Endothelial cell of umbilical vein (primary cell): ENCODE results near the gene MED13.

Experiments
- CTCF ChIP-seq, 2 donors: IDR thresholded peaks; 1 replicate in 1 of 2; 2 replicates in 1 of 2; pipeline ENCODE4 v1.5.1; 2011; ENCODE audit warnings: low read length in 2 of 2, mild to moderate bottlenecking in 2 of 2, moderate library complexity in 2 of 2, control low read depth in 1 of 2, inconsistent platforms in 1 of 2, low read depth in 1 of 2; ENCODE audit not compliant: insufficient read depth in 1 of 2; ENCODE audit errors: extremely low read depth in 1 of 2
- EZH2 ChIP-seq: IDR thresholded peaks from 2 replicates; pipeline ENCODE4 v1.6.1; 2012; ENCODE audit warnings: borderline replicate concordance, low read depth, mild to moderate bottlenecking, moderate library complexity, low read length, inconsistent platforms; ENCODE audit not compliant: severe bottlenecking
- FOS ChIP-seq: IDR thresholded peaks from 2 replicates; pipeline ENCODE4 v1.6.1; 2011; ENCODE audit warnings: mild to moderate bottlenecking, low read length, moderate library complexity, borderline replicate concordance; ENCODE audit not compliant: insufficient read depth
- GATA2 ChIP-seq: IDR thresholded peaks from 2 replicates; pipeline ENCODE4 v1.7.0; 2011; ENCODE audit warnings: low read depth, mild to moderate bottlenecking, moderate library complexity, mixed read lengths, low read length; ENCODE audit not compliant: insufficient read length, insufficient read depth
- JUN ChIP-seq: IDR thresholded peaks from 2 replicates; pipeline ENCODE4 v1.6.1; 2011; ENCODE audit warnings: borderline replicate concordance, low read depth; ENCODE audit not compliant: insufficient read length, insufficient read depth
- MAX ChIP-seq: IDR thresholded peaks from 2 replicates; pipeline ENCODE4 v1.6.1; 2011; ENCODE audit not compliant: insufficient read depth, insufficient read length
- MYC ChIP-seq: IDR thresholded peaks from one replicate; pipeline ENCODE4 v1.6.1; 2011; ENCODE audit warnings: mild to moderate bottlenecking, low read depth, low read length
- POLR2A ChIP-seq: IDR thresholded peaks from 2 replicates; pipeline ENCODE4 v1.6.1; 2012; ENCODE audit warnings: low read depth, mild to moderate bottlenecking, control low read depth, low read length
- POLR2AphosphoS5 ChIP-seq: IDR thresholded peaks from 2 replicates; pipeline ENCODE4 v1.6.1; 2012; ENCODE audit warnings: low read depth, mild to moderate bottlenecking, control low read depth, low read length, moderate library complexity; ENCODE audit not compliant: insufficient read depth

GRCh38 chr17:62024866-62025265 is 40.2 kb downstream of the MED13 start:
- TF ChIP-seq CTCF (IDR thresholded peaks at IDR 0.05; ENCODE audit: extremely low read depth in 1 of 2, insufficient read depth in 1 of 2, low read depth in 1 of 2, low read length in 2 of 2) (no peak), EZH2 (no peak), POLR2AphosphoS5 (no peak), MAX (no peak), POLR2A (no peak), FOS (no peak), MYC (no peak), JUN (no peak), GATA2 (no peak)
